ENCODE results near the gene SOX11. TPM values are rescaled to one million over a fixed set of nuclear protein-coding genes. Genes with fewer than 3 reads are reported as not detected.

SOX11 gene
- total and polyA plus RNA-seq, 7 donors = under 0.01 to 3.6 (median 2.7) TPM; not detected in 1

DNA sequence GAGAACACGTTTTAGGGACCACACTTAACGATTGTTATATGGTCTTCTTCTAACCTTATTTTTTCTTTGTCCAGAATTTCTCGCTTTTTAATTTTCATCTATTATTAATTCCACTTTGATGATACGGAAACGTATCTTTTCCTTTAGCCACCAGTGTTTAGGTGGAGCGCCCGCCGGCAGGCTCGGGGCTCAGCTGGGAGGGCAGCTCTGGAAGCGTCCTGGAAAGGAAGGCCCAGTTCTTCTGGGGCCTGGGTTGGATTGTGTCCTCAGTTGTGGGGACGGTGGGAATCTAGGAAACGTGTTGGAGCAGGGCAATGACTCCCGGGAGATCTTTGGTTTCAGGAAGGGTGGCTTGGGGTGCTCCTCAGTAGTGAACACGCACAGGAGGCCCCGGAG lies 19.4 kb upstream of the SOX11 start:
- DNase-seq = no peak

DNA sequence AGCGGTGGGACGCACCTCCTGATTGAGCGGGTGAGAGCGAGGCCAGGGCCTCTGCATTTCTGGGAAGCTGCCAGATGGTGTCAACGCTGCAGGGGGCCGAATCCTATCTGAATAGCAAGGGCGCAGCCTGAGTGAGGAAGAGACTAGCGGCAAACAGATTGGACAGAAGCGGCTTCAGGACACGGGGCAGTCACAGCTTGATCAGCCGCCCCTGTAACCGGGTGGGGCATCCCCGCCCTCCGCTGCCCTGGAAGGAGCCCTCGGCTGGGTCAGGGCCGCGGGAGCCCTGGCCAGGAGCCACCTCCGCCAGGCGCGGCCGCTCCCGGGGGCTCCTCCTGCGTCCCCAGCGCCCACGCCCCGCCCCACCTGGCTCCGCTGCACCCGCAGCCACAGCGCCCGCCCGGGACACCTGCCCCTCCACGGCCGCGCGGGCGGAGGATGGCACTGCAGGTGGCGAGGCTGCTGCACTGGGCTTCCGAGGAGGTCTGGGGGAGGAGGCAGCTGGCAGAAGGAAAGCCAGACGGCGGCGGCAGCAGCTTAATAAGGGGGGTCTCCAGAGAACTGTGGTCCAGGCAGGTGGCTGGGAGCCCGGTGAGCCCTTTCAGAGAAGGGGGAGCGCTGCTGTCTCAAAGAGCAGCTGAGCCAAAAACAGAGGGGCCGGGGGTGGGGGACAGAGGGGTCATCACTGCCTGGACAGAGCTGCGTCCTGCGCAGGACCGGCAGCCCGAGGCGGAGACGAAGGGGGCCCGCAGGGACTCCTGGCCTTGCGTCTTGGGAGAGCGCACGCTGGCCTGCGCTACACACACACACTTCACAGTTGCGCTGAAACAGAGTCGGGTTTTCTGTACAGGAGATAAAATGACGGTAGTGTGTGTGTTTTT lies 18.8 kb upstream of the SOX11 start:
- no peaks in the 10 kb centered on the region for H3K36me3 ChIP-seq
- H3K27ac ChIP-seq = no peak overlapping the region
- H3K4me3 ChIP-seq = peak overlapping the region in 2 of 4 donors; percentile 7 to 25
- no peak for TF ChIP-seq POLR2AphosphoS5 (IDR thresholded peaks at IDR 0.05)
- TF ChIP-seq POLR2A (IDR thresholded peaks at IDR 0.05) = no peak
- TF ChIP-seq, protein P1, sequence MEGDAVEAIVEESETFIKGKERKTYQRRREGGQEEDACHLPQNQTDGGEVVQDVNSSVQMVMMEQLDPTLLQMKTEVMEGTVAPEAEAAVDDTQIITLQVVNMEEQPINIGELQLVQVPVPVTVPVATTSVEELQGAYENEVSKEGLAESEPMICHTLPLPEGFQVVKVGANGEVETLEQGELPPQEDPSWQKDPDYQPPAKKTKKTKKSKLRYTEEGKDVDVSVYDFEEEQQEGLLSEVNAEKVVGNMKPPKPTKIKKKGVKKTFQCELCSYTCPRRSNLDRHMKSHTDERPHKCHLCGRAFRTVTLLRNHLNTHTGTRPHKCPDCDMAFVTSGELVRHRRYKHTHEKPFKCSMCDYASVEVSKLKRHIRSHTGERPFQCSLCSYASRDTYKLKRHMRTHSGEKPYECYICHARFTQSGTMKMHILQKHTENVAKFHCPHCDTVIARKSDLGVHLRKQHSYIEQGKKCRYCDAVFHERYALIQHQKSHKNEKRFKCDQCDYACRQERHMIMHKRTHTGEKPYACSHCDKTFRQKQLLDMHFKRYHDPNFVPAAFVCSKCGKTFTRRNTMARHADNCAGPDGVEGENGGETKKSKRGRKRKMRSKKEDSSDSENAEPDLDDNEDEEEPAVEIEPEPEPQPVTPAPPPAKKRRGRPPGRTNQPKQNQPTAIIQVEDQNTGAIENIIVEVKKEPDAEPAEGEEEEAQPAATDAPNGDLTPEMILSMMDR (IDR thresholded peaks at IDR 0.05) = no peak
- no peak for TF ChIP-seq EP300 (IDR thresholded peaks at IDR 0.05)
- peaks cover 0 to 10% (median 8%) of the 10 kb centered on the region in 4 donors for H3K4me1 ChIP-seq
- H3K9me3 ChIP-seq = no peaks in the 10 kb centered on the region
- intact Hi-C loops (cut with DNase I) = no loop called here
- 9 to 11% methylated on average over 58 of the region's 58 CpGs for WGBS, 2 donors
- peaks cover 3 to 38% (median 15%) of the 10 kb centered on the region in 3 donors for H3K27me3 ChIP-seq
- no peak for DNase-seq

More for the DNA sequence above, 19.4 kb upstream of the SOX11 start:
- H3K36me3 ChIP-seq = no peaks in the 10 kb centered on the region
- H3K9me3 ChIP-seq = no peaks in the 10 kb centered on the region
- peaks cover 3 to 38% (median 15%) of the 10 kb centered on the region in 3 donors for H3K27me3 ChIP-seq
- TF ChIP-seq POLR2A (IDR thresholded peaks at IDR 0.05) = no peak
- TF ChIP-seq, protein P1 (IDR thresholded peaks at IDR 0.05) = no peak
- TF ChIP-seq POLR2AphosphoS5 (IDR thresholded peaks at IDR 0.05) = no peak
- TF ChIP-seq EP300 (IDR thresholded peaks at IDR 0.05) = no peak
- intact Hi-C loops (cut with DNase I) = no loop called here
- H3K4me3 ChIP-seq = no peak overlapping the region
- H3K27ac ChIP-seq = no peak overlapping the region
- WGBS, 2 donors = 71 to 74% methylated on average over 15 of the region's 15 CpGs
- H3K4me1 ChIP-seq = peaks cover 0 to 10% (median 8%) of the 10 kb centered on the region in 4 donors

DNA sequence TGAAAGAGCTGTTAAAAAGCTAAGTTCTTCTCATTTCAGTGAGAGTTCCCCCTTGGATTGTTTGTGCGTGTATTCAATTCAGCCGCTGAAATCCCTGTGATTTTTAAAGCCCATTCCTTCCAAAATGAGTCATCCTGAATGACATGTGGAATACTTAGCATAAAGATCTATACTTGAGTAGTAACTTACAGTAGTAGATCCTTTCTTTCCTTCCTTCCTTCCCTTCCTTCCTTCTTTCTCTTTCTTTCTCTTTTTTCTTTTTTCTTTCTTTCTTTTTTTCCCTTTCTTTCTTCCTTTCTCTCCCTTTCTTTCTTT lies 18.2 kb upstream of the SOX11 start:
- TF ChIP-seq EP300 (IDR thresholded peaks at IDR 0.05) (no peak), POLR2A (IDR thresholded peaks at IDR 0.05) (no peak), POLR2AphosphoS5 (IDR thresholded peaks at IDR 0.05) (no peak)
- TF ChIP-seq, protein P1 (IDR thresholded peaks at IDR 0.05) = no peak
- Histone ChIP-seq H3K27me3 (peaks cover 3 to 38% (median 15%) of the 10 kb centered on the region in 3 donors), H3K36me3 (no peaks in the 10 kb centered on the region), H3K9me3 (no peaks in the 10 kb centered on the region), H3K4me3 (peak overlapping the region in 1 of 4 donors; percentile 25), H3K27ac (no peak overlapping the region), H3K4me1 (peaks cover 0 to 10% (median 8%) of the 10 kb centered on the region in 4 donors)
- WGBS, 2 donors = 12 to 22% methylated on average over 2 of the region's 2 CpGs
- no peak for DNase-seq
- intact Hi-C loops (cut with DNase I) = no loop called here

DNA sequence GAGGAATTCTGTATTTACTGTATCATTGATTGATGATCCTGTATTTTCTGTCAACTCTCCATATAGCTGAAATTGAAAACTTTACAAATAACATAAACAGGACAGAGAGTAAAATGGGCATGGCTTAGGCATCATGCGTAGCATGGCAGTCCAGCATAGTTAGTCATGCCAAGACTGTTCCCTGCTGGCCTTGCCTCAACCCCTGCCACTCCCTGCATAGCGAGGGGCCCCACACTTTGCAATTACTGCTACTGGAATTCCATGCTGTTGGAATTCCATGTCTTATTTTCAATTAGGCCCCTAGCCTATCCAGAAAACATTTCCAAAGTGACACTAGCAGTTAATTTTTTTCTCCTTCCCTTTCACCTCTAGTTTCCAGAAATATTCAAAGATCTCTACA lies 15.1 kb upstream of the SOX11 start:
- peaks cover 3 to 33% (median 15%) of the 10 kb centered on the region in 3 donors for H3K27me3 ChIP-seq
- no peak overlapping the region for H3K27ac ChIP-seq
- H3K36me3 ChIP-seq = no peaks in the 10 kb centered on the region
- TF ChIP-seq POLR2AphosphoS5 (IDR thresholded peaks at IDR 0.05) = no peak
- no peak for TF ChIP-seq EP300 (IDR thresholded peaks at IDR 0.05)
- TF ChIP-seq POLR2A (IDR thresholded peaks at IDR 0.05) = no peak
- TF ChIP-seq, protein P1 (IDR thresholded peaks at IDR 0.05) = no peak
- H3K4me3 ChIP-seq = no peak overlapping the region
- no peaks in the 10 kb centered on the region for H3K9me3 ChIP-seq
- intact Hi-C loops (cut with DNase I) = no loop called here
- 72 to 93% methylated on average over 2 of the region's 2 CpGs for WGBS, 2 donors
- peaks cover 0 to 10% (median 8%) of the 10 kb centered on the region in 4 donors for H3K4me1 ChIP-seq
- DNase-seq = no peak
